Measurements from ENCODE around the gene KIF3B. TPM values are rescaled to one million over a fixed set of nuclear protein-coding genes. Genes with fewer than 3 reads are reported as not detected.
"Not testable (repeated sequence)": the region's sequence is repeated elsewhere in the genome, so short reads cannot be mapped to it uniquely, and the experiment has no call there.

The KIF3B gene
- total RNA-seq, 1 experiment from 2014 or later: 52.3 TPM

DNA sequence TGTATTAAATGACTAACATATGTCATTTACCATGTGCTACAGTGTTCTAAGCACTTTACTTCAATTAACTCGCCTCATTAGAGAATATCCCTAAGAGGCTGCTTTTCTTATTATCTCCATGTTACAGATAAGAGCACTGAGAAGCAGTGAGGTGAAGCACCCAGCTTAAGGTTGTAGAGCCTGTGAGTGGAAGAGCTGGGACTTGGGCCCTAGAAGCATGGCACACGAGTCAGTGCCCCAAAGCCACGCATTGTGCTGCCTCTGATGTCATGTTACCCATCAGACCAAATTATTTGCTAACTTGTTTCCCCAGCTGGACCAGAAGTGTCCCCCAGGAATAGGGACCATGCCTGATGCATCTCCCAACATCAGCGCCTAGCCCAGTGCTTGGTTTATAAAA lies 35.6 kb upstream of the KIF3B start:
- Histone ChIP-seq H3K4me1 (replicated peaks; ENCODE audit: insufficient read depth) (peaks cover 22% of the 10 kb centered on the region), H3K36me3 (ENCODE audit: low read depth) (no peaks in the 10 kb centered on the region), H4K20me1 (ENCODE audit: insufficient read depth) (no peaks in the 10 kb centered on the region), H3K27ac (no peak overlapping the region), H3K9me3 (ENCODE audit: insufficient read depth, low read depth) (no peaks in the 10 kb centered on the region), H3K4me3 (no peak overlapping the region), H3K9me2 (ENCODE audit: insufficient read depth) (no peaks in the 10 kb centered on the region), H3K27me3 (ENCODE audit: insufficient read depth, low read depth) (no peaks in the 10 kb centered on the region), H3K4me2 (no peak overlapping the region), H2AFZ (no peak overlapping the region), H3F3A (ENCODE audit: insufficient read depth, low read depth) (peaks cover 13% of the 10 kb centered on the region), H3K79me2 (ENCODE audit: low read depth) (no peaks in the 10 kb centered on the region)
- TF ChIP-seq CTCF (conservative IDR thresholded peaks at IDR 0.05) (no peak), EZH2 (IDR thresholded peaks at IDR 0.05; ENCODE audit: low read depth) (no peak)
- POLR2A ChIA-PET (ENCODE audit: unreplicated experiment): no interaction called here
- intact Hi-C loops (cut with micrococcal nuclease; ENCODE audit: unreplicated experiment): no loop called here
- BruUV-seq (replicated peaks): no TSS peak
- CTCF ChIA-PET: no interaction called here
- no peak for DNase-seq

GRCh38 chr20:32244150-32244823 lies 33.2 kb upstream of the KIF3B start:
- Histone ChIP-seq H2AFZ (no peak overlapping the region), H3K9me3 (ENCODE audit: insufficient read depth, low read depth) (no peaks in the 10 kb centered on the region), H3K4me1 (replicated peaks; ENCODE audit: insufficient read depth) (peaks cover 22% of the 10 kb centered on the region), H3K4me3 (no peak overlapping the region), H3F3A (ENCODE audit: insufficient read depth, low read depth) (peaks cover 13% of the 10 kb centered on the region), H3K27me3 (ENCODE audit: insufficient read depth, low read depth) (no peaks in the 10 kb centered on the region), H3K27ac (no peak overlapping the region), H4K20me1 (ENCODE audit: insufficient read depth) (no peaks in the 10 kb centered on the region), H3K9me2 (ENCODE audit: insufficient read depth) (no peaks in the 10 kb centered on the region), H3K79me2 (ENCODE audit: low read depth) (no peaks in the 10 kb centered on the region), H3K4me2 (no peak overlapping the region), H3K36me3 (ENCODE audit: low read depth) (no peaks in the 10 kb centered on the region)
- BruUV-seq (replicated peaks): no TSS peak
- DNase-seq: no peak
- CTCF ChIA-PET: no interaction called here
- no peak for TF ChIP-seq CTCF (conservative IDR thresholded peaks at IDR 0.05)
- TF ChIP-seq EZH2 (IDR thresholded peaks at IDR 0.05; ENCODE audit: low read depth): no peak
- intact Hi-C loops (cut with micrococcal nuclease; ENCODE audit: unreplicated experiment): no loop called here
- POLR2A ChIA-PET (ENCODE audit: unreplicated experiment): no interaction called here

DNA sequence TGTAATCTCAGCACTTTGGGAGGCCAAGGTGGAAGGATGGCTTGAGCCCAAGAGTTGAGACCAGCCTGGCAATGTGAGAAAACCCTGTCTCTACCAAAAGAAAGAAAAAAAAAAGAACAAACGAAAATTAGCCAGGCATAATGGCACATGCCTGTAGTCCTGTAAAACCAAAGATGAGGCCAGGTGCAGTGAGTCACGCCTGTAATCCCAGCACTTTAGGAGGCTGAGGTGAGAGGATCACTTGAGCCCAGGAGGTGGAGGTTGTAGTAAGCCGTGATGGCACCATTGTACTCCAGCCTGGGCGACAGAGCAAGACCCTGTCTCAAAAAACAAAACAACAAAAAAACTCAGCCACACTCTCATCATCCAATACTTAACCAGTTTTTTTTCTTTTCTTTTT lies 32.5 kb upstream of the KIF3B start:
- Histone ChIP-seq H3K36me3 (ENCODE audit: low read depth) (no peaks in the 10 kb centered on the region), H2AFZ (no peak overlapping the region), H3K27ac (no peak overlapping the region), H4K20me1 (ENCODE audit: insufficient read depth) (no peaks in the 10 kb centered on the region), H3K4me2 (no peak overlapping the region), H3K9me3 (ENCODE audit: insufficient read depth, low read depth) (no peaks in the 10 kb centered on the region), H3K4me3 (no peak overlapping the region), H3K9me2 (ENCODE audit: insufficient read depth) (no peaks in the 10 kb centered on the region), H3K27me3 (ENCODE audit: insufficient read depth, low read depth) (no peaks in the 10 kb centered on the region), H3F3A (ENCODE audit: insufficient read depth, low read depth) (peaks cover 12% of the 10 kb centered on the region), H3K79me2 (ENCODE audit: low read depth) (no peaks in the 10 kb centered on the region), H3K4me1 (replicated peaks; ENCODE audit: insufficient read depth) (peaks cover 15% of the 10 kb centered on the region)
- POLR2A ChIA-PET (ENCODE audit: unreplicated experiment): no interaction called here
- TF ChIP-seq EZH2 (IDR thresholded peaks at IDR 0.05; ENCODE audit: low read depth): no peak
- no peak for TF ChIP-seq CTCF (conservative IDR thresholded peaks at IDR 0.05)
- no TSS peak for BruUV-seq (replicated peaks)
- CTCF ChIA-PET: no interaction called here
- DNase-seq: no peak
- intact Hi-C loops (cut with micrococcal nuclease; ENCODE audit: unreplicated experiment): no loop called here

DNA sequence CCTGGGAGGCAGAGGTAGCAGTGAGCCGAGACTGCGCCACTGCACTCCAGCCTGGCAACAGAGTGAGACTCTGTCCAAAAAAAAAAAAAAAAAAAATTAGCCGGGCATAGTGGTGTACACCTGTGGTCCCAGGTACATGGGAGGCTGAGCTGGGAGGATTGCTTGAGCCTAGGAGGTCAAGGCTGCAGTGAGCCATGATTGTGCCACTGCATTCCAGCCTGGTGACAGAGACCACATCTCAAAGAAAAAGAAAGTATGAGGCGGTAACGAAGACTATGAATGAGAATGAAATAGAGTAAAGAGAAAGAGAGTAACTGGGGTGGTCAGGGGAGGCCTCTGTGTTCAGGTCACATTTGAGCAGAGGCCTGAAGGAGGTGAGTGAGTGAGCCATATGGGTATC lies 31.2 kb upstream of the KIF3B start:
- H2AFZ ChIP-seq; H3F3A ChIP-seq (ENCODE audit: insufficient read depth, low read depth); H3K79me2 ChIP-seq (ENCODE audit: low read depth); DNase-seq; H3K27ac ChIP-seq; BruUV-seq (replicated peaks); intact Hi-C loops (cut with micrococcal nuclease; ENCODE audit: unreplicated experiment); H3K27me3 ChIP-seq (ENCODE audit: insufficient read depth, low read depth); POLR2A ChIA-PET (ENCODE audit: unreplicated experiment); H3K9me2 ChIP-seq (ENCODE audit: insufficient read depth); H3K9me3 ChIP-seq (ENCODE audit: insufficient read depth, low read depth); H3K4me1 ChIP-seq (replicated peaks; ENCODE audit: insufficient read depth); CTCF ChIA-PET; H3K4me3 ChIP-seq; H4K20me1 ChIP-seq (ENCODE audit: insufficient read depth); H3K36me3 ChIP-seq (ENCODE audit: low read depth); H3K4me2 ChIP-seq: not testable (repeated sequence)
